Smooth muscle cell (in vitro differentiated cells): ENCODE results near the gene MBD5. TPM values are rescaled to one million over a fixed set of nuclear protein-coding genes. Genes with fewer than 3 reads are reported as not detected.

Experiments
- DNase-seq: peaks from one replicate; lab custom pipeline; 2025; ENCODE audit not compliant: unreplicated experiment; lab: John Stamatoyannopoulos, UW
- H2AFZ ChIP-seq: fragments of 200-600 bp; sonication (generic); 2 replicates; pipeline ENCODE4 v1.6.0; 2016; ENCODE audit warnings: antibody characterized with exemption, low read depth, mild to moderate bottlenecking
- H3F3A ChIP-seq: fragments of 200-600 bp; sonication (generic); 2 replicates; pipeline ENCODE4 v1.6.0; 2017; ENCODE audit warnings: antibody characterized with exemption, low read depth
- H3K27ac ChIP-seq: fragments of 200-600 bp; sonication (generic); 2 replicates; pipeline ENCODE4 v1.5.1; 2016; ENCODE audit warnings: low read depth, mild to moderate bottlenecking
- H3K27me3 ChIP-seq: fragments of 200-600 bp; sonication (generic); 2 replicates; pipeline ENCODE4 v1.6.1; 2016; ENCODE audit warnings: low read depth, mild to moderate bottlenecking
- H3K36me3 ChIP-seq: fragments of 200-600 bp; sonication (generic); 2 replicates; pipeline ENCODE4 v1.5.1; 2016; ENCODE audit warnings: low read depth
- H3K4me1 ChIP-seq: fragments of 200-600 bp; sonication (generic); 2 replicates; pipeline ENCODE4 v1.5.1; 2016; ENCODE audit warnings: low read depth
- H3K4me2 ChIP-seq: fragments of 200-600 bp; sonication (generic); 2 replicates; pipeline ENCODE4 v1.6.0; 2016; ENCODE audit warnings: mild to moderate bottlenecking
- H3K4me3 ChIP-seq: fragments of 200-600 bp; sonication (generic); 2 replicates; pipeline ENCODE4 v1.5.1; 2016; ENCODE audit warnings: mild to moderate bottlenecking
- H3K79me2 ChIP-seq: fragments of 200-600 bp; sonication (generic); 2 replicates; pipeline ENCODE4 v1.6.0; 2016; ENCODE audit warnings: low read depth, mild to moderate bottlenecking
- H3K9ac ChIP-seq: fragments of 200-600 bp; sonication (generic); 2 replicates; pipeline ENCODE4 v1.6.0; 2016; ENCODE audit warnings: low read depth
- H3K9me3 ChIP-seq: fragments of 200-600 bp; sonication (generic); replicated peaks from 2 replicates; pipeline ENCODE4 v1.5.1; 2016; ENCODE audit warnings: low read depth
- H4K20me1 ChIP-seq: fragments of 200-600 bp; sonication (generic); 2 replicates; pipeline ENCODE4 v1.6.0; 2016; ENCODE audit warnings: low read depth
- WGBS: methylation state at CpG from one replicate; pipeline ENCODE4 v1.1.7; 2016; ENCODE audit warnings: low lambda C conversion rate; 5-methylcytosine and 5-hydroxymethylcytosine counted together
- polyA plus RNA-seq: library from polyadenylated mRNA; unstranded; fragments of >200 nt; fragmentation: Nextera tagmentation; extraction: Ambion mirVana; gene quantifications from 2 replicates; pipeline ENCODE4 v1.2.1, GENCODE V29; 2016
- total RNA-seq: library from RNA; depleted of rRNA; stranded (reverse); fragments of >200 nt; gene quantifications from 2 replicates; pipeline ENCODE4 v1.2.3, GENCODE V29; 2014
- TF ChIP-seq, protein P1 (sequence below): fragments of 200-600 bp; sonication (generic); IDR thresholded peaks from 2 replicates; pipeline ENCODE4 v1.5.1; 2017; ENCODE audit warnings: borderline replicate concordance, mild to moderate bottlenecking, antibody characterized with exemption; ENCODE audit not compliant: insufficient read depth, poor library complexity, severe bottlenecking

The MBD5 gene
- total and polyA plus RNA-seq, 2 experiments from 2014 or later, result 25.7 to 31.2 TPM

GRCh38 chr2:148530350-148530749 lies 509.5 kb downstream of the MBD5 start:
- peaks cover 8% of the 10 kb centered on the region for H3K27me3 ChIP-seq
- no peak overlapping the region for H3K27ac ChIP-seq
- TF ChIP-seq, protein P1, sequence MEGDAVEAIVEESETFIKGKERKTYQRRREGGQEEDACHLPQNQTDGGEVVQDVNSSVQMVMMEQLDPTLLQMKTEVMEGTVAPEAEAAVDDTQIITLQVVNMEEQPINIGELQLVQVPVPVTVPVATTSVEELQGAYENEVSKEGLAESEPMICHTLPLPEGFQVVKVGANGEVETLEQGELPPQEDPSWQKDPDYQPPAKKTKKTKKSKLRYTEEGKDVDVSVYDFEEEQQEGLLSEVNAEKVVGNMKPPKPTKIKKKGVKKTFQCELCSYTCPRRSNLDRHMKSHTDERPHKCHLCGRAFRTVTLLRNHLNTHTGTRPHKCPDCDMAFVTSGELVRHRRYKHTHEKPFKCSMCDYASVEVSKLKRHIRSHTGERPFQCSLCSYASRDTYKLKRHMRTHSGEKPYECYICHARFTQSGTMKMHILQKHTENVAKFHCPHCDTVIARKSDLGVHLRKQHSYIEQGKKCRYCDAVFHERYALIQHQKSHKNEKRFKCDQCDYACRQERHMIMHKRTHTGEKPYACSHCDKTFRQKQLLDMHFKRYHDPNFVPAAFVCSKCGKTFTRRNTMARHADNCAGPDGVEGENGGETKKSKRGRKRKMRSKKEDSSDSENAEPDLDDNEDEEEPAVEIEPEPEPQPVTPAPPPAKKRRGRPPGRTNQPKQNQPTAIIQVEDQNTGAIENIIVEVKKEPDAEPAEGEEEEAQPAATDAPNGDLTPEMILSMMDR, result no peak
- no peak for DNase-seq
- no peaks in the 10 kb centered on the region for H3K79me2 ChIP-seq
- H2AFZ ChIP-seq, result no peak overlapping the region
- H3F3A ChIP-seq, result no peaks in the 10 kb centered on the region
- H3K4me2 ChIP-seq, result no peak overlapping the region
- peaks cover 4% of the 10 kb centered on the region for H3K4me1 ChIP-seq
- H3K36me3 ChIP-seq, result no peaks in the 10 kb centered on the region
- H3K9ac ChIP-seq, result no peak overlapping the region
- no peaks in the 10 kb centered on the region for H3K9me3 ChIP-seq
- no peaks in the 10 kb centered on the region for H4K20me1 ChIP-seq
- 95% methylated on average over 4 of the region's 4 CpGs for WGBS
- H3K4me3 ChIP-seq, result no peak overlapping the region

DNA sequence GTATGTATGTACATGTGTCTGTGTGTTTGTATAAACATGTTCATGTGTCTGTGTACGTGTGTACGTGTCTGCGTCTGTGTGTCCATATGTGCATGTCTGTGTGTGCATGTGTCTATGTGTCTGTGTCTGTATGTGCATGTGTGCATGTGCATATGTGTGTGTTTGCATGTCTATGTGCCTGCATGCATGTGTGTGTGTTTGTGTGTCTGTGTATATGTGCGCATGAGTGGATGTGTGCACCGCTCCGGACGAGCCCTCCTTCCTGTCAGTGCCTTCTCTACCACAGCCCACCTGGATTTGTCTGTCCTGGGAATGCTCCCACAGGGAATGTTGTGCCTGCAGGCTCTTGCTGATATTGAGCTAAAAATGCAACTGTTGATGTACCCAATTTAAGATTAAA lies 510.3 kb downstream of the MBD5 start:
- Histone ChIP-seq H3K4me3 (no peak overlapping the region), H4K20me1 (no peaks in the 10 kb centered on the region), H3K4me1 (peaks cover 4% of the 10 kb centered on the region), H3K36me3 (no peaks in the 10 kb centered on the region), H3F3A (no peaks in the 10 kb centered on the region), H3K27me3 (peaks cover 8% of the 10 kb centered on the region), H3K79me2 (no peaks in the 10 kb centered on the region), H2AFZ (no peak overlapping the region), H3K4me2 (no peak overlapping the region), H3K9ac (no peak overlapping the region), H3K9me3 (no peaks in the 10 kb centered on the region), H3K27ac (no peak overlapping the region)
- DNase-seq, result no peak
- WGBS, result 94% methylated on average over 7 of the region's 7 CpGs
- TF ChIP-seq, protein P1, result no peak

GRCh38 chr2:148531669-148532428 lies 511.0 kb downstream of the MBD5 start:
- WGBS, result 83% methylated on average over 13 of the region's 13 CpGs
- no peaks in the 10 kb centered on the region for H3K9me3 ChIP-seq
- no peaks in the 10 kb centered on the region for H3K36me3 ChIP-seq
- no peaks in the 10 kb centered on the region for H3F3A ChIP-seq
- peaks cover 8% of the 10 kb centered on the region for H3K27me3 ChIP-seq
- no peak overlapping the region for H2AFZ ChIP-seq
- no peaks in the 10 kb centered on the region for H3K79me2 ChIP-seq
- H3K4me1 ChIP-seq, result peaks cover 4% of the 10 kb centered on the region
- H4K20me1 ChIP-seq, result no peaks in the 10 kb centered on the region
- no peak overlapping the region for H3K4me2 ChIP-seq
- no peak for DNase-seq
- no peak overlapping the region for H3K4me3 ChIP-seq
- TF ChIP-seq, protein P1, result no peak
- H3K27ac ChIP-seq, result no peak overlapping the region
- H3K9ac ChIP-seq, result no peak overlapping the region

- Histone ChIP-seq H3F3A (no peaks in the 10 kb centered on the region), H3K4me2 (no peak overlapping the region), H3K27me3 (peaks cover 8% of the 10 kb centered on the region), H3K4me1 (peaks cover 4% of the 10 kb centered on the region), H3K9me3 (no peaks in the 10 kb centered on the region), H3K36me3 (no peaks in the 10 kb centered on the region), H3K9ac (no peak overlapping the region), H3K27ac (no peak overlapping the region), H3K4me3 (no peak overlapping the region), H4K20me1 (no peaks in the 10 kb centered on the region), H2AFZ (no peak overlapping the region), H3K79me2 (no peaks in the 10 kb centered on the region)
- no peak for DNase-seq
- TF ChIP-seq, protein P1, result no peak
- 91% methylated on average over 8 of the region's 8 CpGs for WGBS
Measured at GRCh38 chr2:148533004-148533403, 512.1 kb downstream of the MBD5 start.
